HepG2 (cell line): Measurements from ENCODE around the gene MSANTD2. TPM values are rescaled to one million over a fixed set of nuclear protein-coding genes. Genes with fewer than 3 reads are reported as not detected.

Experiments
- ETV6 ChIP-seq: sonication (generic); formaldehyde crosslinking; conservative IDR thresholded peaks from 2 replicates; pipeline ENCODE4 v1.4.0; 2020; ENCODE audit warnings: missing genetic modification reagents
- FOXK1 ChIP-seq: sonication (generic); formaldehyde crosslinking; IDR thresholded peaks from 2 replicates; pipeline ENCODE4 v1.4.0; 2020; ENCODE audit warnings: low read depth, missing genetic modification reagents, borderline replicate concordance
- GABPA ChIP-seq, 2 experiments: IDR thresholded peaks; 2 replicates each; pipeline ENCODE4 v1.6.1; 2011 to 2016; ENCODE audit warnings: low read depth in 2 of 2, low read length in 1 of 2, missing biosample characterization in 1 of 2, missing genetic modification characterization in 1 of 2
- JUN ChIP-seq: sonication (generic); formaldehyde crosslinking; IDR thresholded peaks from 2 replicates; pipeline ENCODE4 v1.4.0; 2020; ENCODE audit warnings: mild to moderate bottlenecking, missing genetic modification reagents
- SOX5 ChIP-seq: IDR thresholded peaks from 2 replicates; pipeline ENCODE4 v1.6.1; 2016; ENCODE audit warnings: borderline replicate concordance
- ZNF12 ChIP-seq: sonication (generic); formaldehyde crosslinking; IDR thresholded peaks from 2 replicates; pipeline ENCODE4 v1.5.0; 2020; ENCODE audit warnings: missing genetic modification reagents
- ZNF337 ChIP-seq: sonication (generic); formaldehyde crosslinking; IDR thresholded peaks from 2 replicates; pipeline ENCODE4 v1.5.1; 2020; ENCODE audit warnings: missing genetic modification reagents, low read depth, mild to moderate bottlenecking, borderline replicate concordance
- ZSCAN31 ChIP-seq: sonication (generic); formaldehyde crosslinking; IDR thresholded peaks from 2 replicates; pipeline ENCODE4 v1.5.0; 2020; ENCODE audit warnings: low read depth, mild to moderate bottlenecking, missing genetic modification reagents
- polyA plus RNA-seq, 8 experiments: library from polyadenylated mRNA; depleted of rRNA in 3 of 8; stranded (reverse) in 7 of 8; unstranded in 1 of 8; fragments of >200 nt; fragmentation: Illumina TruSeq in 4 of 8; extraction: Trizol in 4 of 8; gene quantifications; 2 replicates each; pipeline versions ENCODE4 v1.2.1 to v1.2.3, GENCODE V29; 2011 to 2016; ENCODE audit warnings: low read depth in 4 of 8, missing spikeins in 1 of 8, mixed read lengths in 1 of 8; ENCODE audit not compliant: insufficient read depth in 1 of 8
- total RNA-seq, 5 experiments: library from RNA; depleted of rRNA; stranded (reverse); fragments of >200 nt; fragmentation: Illumina TruSeq; extraction: Trizol; gene quantifications; 2 replicates each; pipeline ENCODE4 v1.2.3, GENCODE V29; 2016; ENCODE audit warnings: low read depth in 1 of 5
- TF ChIP-seq, protein P1 (sequence below): sonication (generic); formaldehyde crosslinking; IDR thresholded peaks from 2 replicates; pipeline ENCODE4 v1.5.0; 2020; ENCODE audit warnings: mild to moderate bottlenecking, missing genetic modification reagents
- TF ChIP-seq, protein P2 (sequence below): sonication (generic); formaldehyde crosslinking; IDR thresholded peaks from 2 replicates; pipeline ENCODE4 v1.5.0; 2020; ENCODE audit warnings: mild to moderate bottlenecking, missing genetic modification reagents
- TF ChIP-seq, protein P3 (sequence below): sonication (generic); formaldehyde crosslinking; IDR thresholded peaks from 2 replicates; pipeline ENCODE4 v1.5.1; 2020; ENCODE audit warnings: mild to moderate bottlenecking, moderate library complexity, missing genetic modification reagents
- TF ChIP-seq, protein P4 (sequence below), 2 experiments: fragments of 450-650 bp in 1 of 2; sonication (generic) in 1 of 2; formaldehyde crosslinking in 1 of 2; IDR thresholded peaks; 2 replicates each; pipeline versions ENCODE4 v1.6.1 to v1.8.0; 2016 to 2022; ENCODE audit warnings: antibody characterized with exemption in 1 of 2, mild to moderate bottlenecking in 1 of 2, missing genetic modification reagents in 1 of 2

The MSANTD2 gene
- total and polyA plus RNA-seq, 2 of the 13 experiments (the other 11 are each of a cell fraction or from before 2014, with no cell fraction given), result 8.7 to 10.1 TPM

DNA sequence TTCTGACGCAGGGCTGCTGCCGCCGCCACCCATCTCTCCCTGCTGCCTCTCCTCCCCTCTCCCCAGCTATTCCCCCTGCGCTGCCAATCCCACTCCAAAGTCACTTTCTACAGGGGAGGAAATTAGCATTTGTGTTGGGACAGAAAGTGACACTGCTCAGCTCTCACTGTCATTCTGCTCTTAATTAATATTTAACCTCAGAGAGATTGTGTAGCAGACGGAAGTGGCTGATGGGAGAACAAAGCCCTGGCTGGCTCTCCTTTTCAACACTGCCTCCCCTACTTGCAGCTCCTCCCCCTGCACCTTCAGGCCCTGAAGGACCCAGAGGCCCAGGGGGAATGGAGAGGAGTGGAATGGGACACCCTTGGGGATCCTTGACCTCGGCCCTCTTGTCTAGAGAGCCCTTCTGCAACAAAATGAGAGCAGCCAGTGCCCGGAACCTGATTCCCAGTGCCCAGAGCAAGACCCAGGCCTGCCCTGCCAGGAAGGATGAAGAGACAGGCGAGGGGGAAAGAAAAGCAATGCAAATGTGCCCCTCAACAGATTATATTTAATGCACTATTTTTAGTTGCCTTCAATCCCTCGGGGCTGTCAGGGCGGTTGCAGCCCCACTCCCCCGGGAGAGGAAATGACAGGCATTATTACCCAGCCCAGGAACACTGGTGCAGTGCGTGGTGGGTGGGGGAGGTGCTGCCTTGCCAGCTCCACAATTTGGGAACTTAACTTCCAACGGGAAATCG, 75.1 kb downstream of the MSANTD2 start (continued):
- TF ChIP-seq, protein P1, sequence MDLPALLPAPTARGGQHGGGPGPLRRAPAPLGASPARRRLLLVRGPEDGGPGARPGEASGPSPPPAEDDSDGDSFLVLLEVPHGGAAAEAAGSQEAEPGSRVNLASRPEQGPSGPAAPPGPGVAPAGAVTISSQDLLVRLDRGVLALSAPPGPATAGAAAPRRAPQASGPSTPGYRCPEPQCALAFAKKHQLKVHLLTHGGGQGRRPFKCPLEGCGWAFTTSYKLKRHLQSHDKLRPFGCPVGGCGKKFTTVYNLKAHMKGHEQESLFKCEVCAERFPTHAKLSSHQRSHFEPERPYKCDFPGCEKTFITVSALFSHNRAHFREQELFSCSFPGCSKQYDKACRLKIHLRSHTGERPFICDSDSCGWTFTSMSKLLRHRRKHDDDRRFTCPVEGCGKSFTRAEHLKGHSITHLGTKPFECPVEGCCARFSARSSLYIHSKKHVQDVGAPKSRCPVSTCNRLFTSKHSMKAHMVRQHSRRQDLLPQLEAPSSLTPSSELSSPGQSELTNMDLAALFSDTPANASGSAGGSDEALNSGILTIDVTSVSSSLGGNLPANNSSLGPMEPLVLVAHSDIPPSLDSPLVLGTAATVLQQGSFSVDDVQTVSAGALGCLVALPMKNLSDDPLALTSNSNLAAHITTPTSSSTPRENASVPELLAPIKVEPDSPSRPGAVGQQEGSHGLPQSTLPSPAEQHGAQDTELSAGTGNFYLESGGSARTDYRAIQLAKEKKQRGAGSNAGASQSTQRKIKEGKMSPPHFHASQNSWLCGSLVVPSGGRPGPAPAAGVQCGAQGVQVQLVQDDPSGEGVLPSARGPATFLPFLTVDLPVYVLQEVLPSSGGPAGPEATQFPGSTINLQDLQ (CRISPR knock-in tag), result no peak
- TF ChIP-seq, protein P2, sequence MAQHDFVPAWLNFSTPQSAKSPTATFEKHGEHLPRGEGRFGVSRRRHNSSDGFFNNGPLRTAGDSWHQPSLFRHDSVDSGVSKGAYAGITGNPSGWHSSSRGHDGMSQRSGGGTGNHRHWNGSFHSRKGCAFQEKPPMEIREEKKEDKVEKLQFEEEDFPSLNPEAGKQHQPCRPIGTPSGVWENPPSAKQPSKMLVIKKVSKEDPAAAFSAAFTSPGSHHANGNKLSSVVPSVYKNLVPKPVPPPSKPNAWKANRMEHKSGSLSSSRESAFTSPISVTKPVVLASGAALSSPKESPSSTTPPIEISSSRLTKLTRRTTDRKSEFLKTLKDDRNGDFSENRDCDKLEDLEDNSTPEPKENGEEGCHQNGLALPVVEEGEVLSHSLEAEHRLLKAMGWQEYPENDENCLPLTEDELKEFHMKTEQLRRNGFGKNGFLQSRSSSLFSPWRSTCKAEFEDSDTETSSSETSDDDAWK, result no peak
- TF ChIP-seq ZSCAN31 (CRISPR knock-in tag) (no peak), ETV6 (no peak), ZNF12 (no peak), GABPA (IDR thresholded peaks at IDR 0.05; ENCODE audit: low read depth, low read length) (no peak), GABPA (CRISPR knock-in tag; IDR thresholded peaks at IDR 0.05; ENCODE audit: low read depth) (0 out of 2 replicates have a peak, but pooled peaks have one; percentile 17), ZNF337 (CRISPR knock-in tag) (no peak), JUN (CRISPR knock-in tag) (no peak), SOX5 (CRISPR knock-in tag) (peak; percentile 26; the same call in 1 of the 2 replicates), FOXK1 (CRISPR knock-in tag) (no peak)
- TF ChIP-seq, protein P3, sequence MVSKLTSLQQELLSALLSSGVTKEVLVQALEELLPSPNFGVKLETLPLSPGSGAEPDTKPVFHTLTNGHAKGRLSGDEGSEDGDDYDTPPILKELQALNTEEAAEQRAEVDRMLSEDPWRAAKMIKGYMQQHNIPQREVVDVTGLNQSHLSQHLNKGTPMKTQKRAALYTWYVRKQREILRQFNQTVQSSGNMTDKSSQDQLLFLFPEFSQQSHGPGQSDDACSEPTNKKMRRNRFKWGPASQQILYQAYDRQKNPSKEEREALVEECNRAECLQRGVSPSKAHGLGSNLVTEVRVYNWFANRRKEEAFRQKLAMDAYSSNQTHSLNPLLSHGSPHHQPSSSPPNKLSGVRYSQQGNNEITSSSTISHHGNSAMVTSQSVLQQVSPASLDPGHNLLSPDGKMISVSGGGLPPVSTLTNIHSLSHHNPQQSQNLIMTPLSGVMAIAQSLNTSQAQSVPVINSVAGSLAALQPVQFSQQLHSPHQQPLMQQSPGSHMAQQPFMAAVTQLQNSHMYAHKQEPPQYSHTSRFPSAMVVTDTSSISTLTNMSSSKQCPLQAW, result no peak
- TF ChIP-seq, protein P4, sequence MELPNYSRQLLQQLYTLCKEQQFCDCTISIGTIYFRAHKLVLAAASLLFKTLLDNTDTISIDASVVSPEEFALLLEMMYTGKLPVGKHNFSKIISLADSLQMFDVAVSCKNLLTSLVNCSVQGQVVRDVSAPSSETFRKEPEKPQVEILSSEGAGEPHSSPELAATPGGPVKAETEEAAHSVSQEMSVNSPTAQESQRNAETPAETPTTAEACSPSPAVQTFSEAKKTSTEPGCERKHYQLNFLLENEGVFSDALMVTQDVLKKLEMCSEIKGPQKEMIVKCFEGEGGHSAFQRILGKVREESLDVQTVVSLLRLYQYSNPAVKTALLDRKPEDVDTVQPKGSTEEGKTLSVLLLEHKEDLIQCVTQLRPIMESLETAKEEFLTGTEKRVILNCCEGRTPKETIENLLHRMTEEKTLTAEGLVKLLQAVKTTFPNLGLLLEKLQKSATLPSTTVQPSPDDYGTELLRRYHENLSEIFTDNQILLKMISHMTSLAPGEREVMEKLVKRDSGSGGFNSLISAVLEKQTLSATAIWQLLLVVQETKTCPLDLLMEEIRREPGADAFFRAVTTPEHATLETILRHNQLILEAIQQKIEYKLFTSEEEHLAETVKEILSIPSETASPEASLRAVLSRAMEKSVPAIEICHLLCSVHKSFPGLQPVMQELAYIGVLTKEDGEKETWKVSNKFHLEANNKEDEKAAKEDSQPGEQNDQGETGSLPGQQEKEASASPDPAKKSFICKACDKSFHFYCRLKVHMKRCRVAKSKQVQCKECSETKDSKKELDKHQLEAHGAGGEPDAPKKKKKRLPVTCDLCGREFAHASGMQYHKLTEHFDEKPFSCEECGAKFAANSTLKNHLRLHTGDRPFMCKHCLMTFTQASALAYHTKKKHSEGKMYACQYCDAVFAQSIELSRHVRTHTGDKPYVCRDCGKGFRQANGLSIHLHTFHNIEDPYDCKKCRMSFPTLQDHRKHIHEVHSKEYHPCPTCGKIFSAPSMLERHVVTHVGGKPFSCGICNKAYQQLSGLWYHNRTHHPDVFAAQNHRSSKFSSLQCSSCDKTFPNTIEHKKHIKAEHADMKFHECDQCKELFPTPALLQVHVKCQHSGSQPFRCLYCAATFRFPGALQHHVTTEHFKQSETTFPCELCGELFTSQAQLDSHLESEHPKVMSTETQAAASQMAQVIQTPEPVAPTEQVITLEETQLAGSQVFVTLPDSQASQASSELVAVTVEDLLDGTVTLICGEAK (IDR thresholded peaks at IDR 0.05), result no peak
- TF ChIP-seq, protein P4 (CRISPR knock-in tag; IDR thresholded peaks at IDR 0.05), result no peak
